GM21360 (cell line): ENCODE measurements around the gene DENND1A.
"Not testable (repeated sequence)": the region's sequence is repeated elsewhere in the genome, so short reads cannot be mapped to it uniquely, and the experiment has no call there.

Experiments used
- ATAC-seq: cut with Tn5 transposase; IDR thresholded peaks from one replicate; pipeline ENCODE4 v1.9.1; 2021; ENCODE audit warnings: mild to moderate bottlenecking, moderate library complexity; ENCODE audit not compliant: unreplicated experiment

DENND1A gene

DNA sequence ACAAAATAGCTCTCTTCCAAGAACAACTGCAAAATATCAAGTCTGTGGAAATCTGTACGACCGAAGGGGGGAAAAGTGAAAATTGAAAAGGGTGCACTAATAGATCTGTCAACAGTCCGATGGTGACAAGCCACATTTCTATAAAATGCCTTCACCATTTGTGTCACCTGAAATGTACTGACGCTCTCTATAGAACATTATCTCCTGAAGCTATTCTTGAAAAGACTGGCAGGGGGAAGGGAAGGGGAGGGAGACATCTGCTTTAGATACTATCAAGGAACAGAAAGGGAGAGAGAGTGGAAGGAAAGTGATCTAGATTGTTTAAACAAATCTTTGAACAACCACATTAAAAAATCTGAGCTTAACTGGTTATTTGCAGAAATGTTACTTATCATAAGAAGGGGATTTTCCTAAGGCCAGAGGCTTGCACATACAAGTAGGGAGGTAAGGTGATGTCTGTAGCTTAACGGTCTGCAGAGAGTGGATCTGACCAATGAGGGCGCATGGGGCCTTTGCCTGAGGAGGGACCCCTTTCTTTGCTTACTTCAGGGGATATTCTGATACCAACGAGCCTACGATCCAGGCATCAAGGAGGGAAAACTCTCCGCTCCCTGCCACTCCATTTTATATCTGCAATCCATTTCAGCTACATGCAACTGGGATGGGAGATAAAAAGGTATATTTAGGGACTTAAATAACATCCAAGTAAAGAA, 481.8 kb downstream of the DENND1A start:
- no peak for ATAC-seq

DNA sequence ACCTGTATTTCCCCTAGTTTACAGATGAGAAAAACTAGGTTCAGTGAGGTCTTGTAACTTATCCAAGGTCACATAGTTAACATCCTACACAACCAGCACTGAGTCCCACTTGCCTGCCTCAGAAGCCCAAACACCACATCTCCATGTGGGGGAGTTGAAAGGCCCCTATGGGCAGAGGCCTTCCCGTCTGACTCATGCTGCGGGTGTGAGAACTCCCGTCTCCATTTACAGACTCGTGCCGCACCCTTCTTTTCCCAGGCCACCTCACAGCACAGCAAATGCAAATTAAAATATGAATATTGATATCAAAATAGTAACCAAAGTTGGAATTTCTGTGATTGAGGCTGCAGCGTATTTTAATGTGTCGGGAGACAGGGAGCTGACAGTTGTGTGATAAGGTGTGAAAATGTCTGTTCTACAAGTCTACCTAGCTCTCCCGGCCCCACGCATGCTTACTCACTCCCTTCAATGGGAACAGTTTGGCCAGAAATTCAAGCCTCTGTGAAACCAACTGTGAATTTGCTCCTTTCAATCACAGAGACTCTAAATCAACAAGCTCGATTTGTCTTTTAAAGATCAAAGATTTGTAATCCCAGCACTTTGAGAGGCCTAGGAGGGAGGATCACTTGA, 483.8 kb downstream of the DENND1A start:
- ATAC-seq = no peak

DNA sequence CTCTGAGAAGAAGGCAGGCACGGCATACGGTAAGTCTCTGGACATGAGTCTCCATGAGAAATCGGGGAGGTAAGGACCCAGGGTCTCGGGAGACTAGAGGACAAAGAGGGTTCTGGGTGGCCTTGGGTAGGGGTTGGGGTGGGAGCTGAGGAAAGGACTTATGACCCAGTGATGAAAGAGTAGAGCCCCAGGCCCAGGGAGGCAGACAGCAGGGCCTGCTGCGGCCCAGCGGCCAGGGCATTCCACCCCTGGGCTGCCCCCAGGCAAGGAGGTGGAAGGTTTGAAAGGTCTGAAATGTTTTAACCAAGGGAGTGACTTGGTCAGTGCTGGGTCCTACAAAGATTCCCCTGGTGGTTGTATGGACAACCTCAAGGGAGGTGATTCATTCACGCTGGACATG, 484.8 kb downstream of the DENND1A start:
- ATAC-seq = no peak

DNA sequence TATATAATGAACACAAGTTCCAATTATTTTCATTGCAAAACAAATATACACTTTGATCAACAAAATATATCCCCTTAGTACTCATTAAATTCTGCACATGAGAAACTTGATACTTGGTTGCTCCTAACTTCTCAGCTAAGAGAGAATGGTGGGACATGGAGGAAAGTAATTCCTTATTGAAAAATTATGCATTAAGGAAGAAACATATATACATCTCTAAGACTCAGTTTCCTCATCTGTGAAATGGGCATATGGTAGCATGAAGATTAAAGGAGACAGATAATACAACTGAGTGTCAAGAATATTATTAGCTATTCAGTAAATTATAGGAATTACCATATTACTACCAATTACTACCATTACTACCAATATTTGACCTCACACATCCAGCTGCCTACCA, 488.2 kb downstream of the DENND1A start:
- ATAC-seq = no peak

DNA sequence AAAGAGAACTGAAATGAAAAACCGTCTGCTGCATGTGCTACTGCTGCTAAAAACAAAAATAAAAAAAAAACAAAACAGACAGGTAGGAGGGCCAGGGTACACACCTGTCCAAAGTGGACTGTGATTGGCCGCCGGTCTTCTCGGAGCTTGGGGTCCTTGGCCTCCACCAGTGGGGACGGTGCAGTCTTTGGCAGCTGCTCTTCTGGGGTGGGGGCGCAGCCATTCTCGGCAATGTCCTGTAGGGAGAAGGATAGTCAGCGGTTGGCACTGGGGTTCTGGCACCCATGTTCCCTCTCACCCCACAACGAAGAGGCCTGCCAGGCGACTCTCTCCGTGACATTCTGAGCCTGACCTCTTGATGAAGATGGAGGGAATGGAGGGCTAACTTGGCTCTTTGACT, 489.7 kb downstream of the DENND1A start:
- ATAC-seq = no peak

GRCh38 chr9:123438821-123439220, 491.1 kb downstream of the DENND1A start:
- no peak for ATAC-seq

DNA sequence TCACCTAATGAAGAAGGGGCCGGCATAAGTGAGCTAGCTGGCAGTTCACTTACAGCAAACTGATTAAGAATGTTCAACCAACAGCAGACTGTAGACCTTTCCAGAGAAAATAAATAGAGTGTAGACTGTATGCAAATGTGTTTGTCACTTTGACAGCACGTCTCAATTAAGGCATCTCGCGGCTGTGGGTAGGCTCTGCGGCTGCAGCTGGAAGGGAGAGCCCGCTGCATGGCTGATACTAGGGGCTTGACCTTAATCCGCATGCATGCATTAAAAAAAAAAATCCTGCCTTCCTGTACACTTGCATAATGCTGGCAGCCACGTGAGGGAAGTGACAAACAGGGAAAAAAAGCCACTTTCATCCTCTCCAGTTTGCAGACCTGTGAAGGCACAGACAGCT, 491.6 kb downstream of the DENND1A start:
- no peak for ATAC-seq

DNA sequence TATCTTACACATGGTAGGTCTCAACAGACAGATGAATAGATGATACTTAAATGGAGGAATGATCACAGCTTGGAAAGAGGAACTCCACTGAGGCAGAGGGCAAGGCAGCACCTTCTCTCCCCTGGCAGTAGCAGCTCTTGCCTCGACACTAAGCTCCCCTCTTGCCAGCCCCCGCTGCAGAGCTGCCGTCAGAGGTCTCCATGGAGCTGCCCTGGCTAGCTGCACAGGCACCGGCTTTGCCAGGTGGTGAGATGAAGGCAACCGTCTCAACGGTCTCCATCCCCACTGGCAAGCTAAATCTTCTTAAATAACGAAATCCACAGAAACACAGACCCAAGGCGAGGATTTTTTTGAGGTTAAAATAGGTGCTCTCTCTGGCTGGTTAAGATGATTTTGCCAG, 492.7 kb downstream of the DENND1A start:
- ATAC-seq = no peak

GRCh38 chr9:123435471-123435870, 494.5 kb downstream of the DENND1A start:
- ATAC-seq = no peak

DNA sequence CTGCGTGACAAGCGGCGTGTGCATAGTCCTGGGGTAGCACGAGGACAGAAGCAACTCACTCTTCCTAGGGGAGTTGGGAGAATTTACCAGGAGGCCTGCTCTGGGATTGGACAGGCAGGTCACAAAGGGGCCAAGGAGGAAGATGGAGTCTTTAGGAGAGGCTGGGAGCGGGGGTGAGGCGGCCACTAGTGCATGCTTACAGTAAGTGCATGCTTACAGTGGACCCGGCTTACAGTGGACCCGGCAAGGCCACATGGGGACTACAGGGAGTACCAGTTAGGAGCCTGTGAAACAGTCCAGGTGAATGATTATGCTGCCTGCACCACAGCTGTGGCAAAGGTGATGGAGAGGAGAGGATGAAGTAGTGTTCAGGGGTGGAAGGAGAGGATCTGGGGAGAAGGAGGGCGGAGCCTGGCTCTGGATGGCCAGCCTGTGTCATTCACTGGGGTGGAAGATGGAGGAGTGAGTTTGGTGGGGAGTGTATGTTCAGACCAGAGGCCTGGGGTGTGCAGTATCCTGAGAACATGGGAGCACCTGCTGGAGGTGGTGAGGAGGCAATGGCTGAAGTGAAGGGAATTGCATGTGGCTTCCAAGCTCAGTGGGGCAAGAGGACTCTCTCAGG, 495.2 kb downstream of the DENND1A start:
- ATAC-seq = no peak

DNA sequence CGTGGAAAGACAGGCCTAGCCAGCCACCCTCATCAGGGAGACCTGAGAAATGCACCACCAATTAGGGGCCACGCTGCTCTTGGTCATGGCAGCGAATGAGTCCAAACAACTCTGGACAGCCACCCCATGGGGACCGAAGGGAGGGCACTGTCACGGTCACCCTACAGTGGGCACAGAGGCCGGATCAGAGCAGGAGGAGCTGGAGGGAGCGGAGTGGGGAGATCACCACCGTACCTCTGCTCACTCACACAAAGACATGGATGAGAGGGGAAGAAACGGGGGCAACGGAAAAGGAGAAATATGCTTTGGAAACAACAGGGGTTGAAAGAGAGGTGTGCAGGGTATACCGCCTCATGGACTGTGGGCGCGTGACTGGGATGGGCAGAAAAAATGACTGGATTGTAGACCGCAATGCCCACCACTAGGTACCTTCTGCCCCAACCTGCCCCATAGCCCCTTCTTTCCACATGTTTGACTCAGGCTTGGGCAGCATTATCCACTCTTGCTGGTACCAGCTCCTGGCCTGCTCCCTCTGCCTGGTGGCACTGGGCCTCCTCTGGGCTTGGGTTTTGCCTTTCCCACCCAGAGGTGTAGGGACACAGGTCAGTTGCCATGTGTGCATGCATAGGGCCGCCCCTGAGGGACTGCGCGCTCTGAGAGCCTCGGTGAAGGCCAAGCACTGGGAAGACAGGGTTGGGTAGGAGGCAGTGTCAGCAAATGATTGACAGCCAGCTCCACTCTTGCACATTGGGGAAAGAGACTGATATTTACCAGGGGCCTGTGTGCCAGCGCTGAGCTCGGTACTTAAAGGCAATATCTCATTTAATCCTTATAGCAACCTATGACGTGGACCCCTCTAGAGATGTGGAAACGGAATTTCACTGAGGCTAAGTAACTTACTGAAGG, 497.3 kb downstream of the DENND1A start:
- no peak for ATAC-seq

GRCh38 chr9:123431581-123431980, 498.3 kb downstream of the DENND1A start:
- ATAC-seq = no peak

- ATAC-seq = not testable (repeated sequence)
These were observed 501.5 kb downstream of the DENND1A start for GRCh38 chr9:123428450-123428849.

DNA sequence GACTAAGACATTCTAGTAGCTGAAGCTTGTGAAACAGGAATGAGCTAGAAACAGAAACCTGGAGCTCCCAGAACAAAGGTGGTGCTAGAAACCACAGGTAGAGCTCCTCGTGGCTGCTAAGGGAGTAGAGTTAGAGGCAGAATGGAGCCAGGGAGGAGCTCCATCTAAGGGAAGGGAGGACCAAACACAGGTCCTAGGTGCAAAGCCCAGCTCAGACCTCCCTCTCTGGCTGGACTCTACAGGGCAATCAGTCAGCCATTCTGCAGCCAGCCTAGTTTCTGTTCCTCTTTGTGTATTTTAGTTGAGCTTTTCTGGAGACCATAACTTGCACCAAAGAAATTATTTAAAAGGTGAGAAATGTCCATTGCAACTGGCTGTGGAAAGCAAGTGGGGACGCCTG, 503.5 kb downstream of the DENND1A start:
- no peak for ATAC-seq

GRCh38 chr9:123425836-123426365, 504.0 kb downstream of the DENND1A start:
- ATAC-seq = no peak

GRCh38 chr9:123425261-123425821, 504.6 kb downstream of the DENND1A start:
- no peak for ATAC-seq

DNA sequence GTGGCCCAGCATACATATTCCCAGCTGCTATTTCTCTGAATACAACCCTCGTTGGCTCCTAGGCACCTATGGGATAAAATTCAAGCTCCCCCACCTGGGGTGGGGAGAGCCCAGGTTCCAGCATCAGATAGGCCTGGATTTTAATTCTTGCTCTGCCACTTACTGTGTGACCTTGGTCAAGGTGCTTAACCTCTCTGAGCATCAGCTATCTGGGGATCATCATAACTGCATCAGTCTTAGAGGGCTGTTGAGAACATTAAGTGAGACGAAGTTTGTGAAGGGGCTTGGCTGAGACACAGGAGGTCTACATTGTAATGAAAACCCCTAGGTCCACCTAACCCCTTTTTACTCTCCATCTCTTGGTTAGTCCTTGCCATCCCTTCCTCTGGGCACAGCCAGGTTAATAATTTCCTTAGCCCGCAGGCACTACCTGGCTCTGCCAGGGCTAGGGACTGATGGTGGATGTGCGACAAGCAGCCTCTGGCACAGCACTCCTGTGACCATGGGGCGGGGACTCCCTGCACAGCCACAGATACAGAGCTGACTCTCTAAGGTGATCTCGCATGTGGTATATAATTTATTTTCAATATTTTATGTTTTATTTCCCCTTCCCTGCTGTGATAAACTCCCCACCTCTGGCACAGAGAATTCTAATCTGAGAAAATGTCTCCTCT, 505.2 kb downstream of the DENND1A start:
- ATAC-seq = no peak

DNA sequence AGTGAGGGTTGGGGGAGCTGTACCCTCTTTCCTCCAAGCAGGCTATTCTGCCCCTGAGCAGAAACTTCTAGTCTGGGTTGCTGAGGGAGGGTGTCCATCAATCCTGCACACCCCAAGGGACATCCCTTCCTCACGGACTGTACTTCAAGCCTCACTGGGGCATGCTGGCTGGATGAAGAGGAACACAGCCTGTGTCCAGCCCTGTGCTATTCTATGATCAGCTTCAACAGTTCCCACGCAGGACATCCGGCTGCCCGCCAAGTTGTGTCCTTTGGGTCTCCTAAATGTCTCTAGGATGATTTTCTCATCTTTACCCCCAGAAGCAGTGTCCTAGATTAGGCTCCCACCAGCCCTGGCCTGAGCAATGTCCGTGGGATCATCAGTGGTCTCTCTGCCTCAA, 505.8 kb downstream of the DENND1A start:
- no peak for ATAC-seq

- no peak for ATAC-seq
These were observed 506.6 kb downstream of the DENND1A start for GRCh38 chr9:123423311-123423640.

GRCh38 chr9:123422635-123423310, 507.2 kb downstream of the DENND1A start:
- no peak for ATAC-seq
